Measurements from ENCODE around the gene ANGPTL2.

ANGPTL2 gene

DNA sequence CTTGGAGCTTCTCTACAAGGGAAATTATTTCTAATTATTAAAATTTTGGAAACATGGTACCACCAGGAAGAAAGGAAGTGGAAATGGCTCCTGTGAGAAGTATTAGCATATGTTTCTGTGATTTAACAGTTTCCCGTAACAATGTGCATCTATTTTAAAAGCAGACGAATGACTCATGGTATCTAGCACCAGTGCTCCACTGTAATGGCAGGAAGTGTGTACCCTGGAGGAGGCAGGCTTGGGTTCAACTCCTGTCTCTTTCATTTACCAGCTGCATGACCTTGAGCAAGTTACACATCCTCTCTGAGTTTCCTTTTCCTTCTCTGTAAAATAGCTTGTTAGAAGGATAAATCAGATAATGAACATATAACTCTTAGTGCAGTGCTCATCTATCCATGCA is 41.0 kb upstream of the ANGPTL2 start:
- FAIRE-seq, result peak; percentile 38

DNA sequence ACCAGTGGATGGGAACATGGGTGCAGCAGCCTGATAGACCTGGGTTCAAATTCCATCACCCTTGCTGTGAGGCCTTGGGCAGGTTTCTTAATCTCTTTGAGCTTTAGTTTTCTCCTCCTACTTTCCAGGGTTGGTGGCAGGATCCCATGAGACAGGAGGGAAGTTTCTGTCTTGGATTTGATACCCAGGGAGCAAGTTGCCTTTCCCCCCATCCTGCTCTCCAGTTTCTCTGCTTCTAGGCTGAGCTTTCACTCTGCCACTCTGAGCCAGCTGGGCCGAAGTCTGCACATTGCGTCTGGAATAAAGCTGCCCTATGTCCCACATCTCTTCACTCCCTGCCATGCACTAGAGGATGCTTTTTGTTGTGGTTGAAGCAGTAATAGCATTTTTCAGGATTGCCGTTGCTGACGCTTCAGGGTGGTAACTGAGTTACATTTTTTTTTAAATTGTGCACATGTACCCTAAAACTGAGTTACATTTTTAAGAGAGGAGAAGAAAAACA is 40.5 kb upstream of the ANGPTL2 start:
- FAIRE-seq (no peak), DNase-seq (ENCODE audit: insufficient read length) (no peak)
- TF ChIP-seq TAF1 (IDR thresholded peaks at IDR 0.05; ENCODE audit: borderline replicate concordance, low read depth, low read length) (no peak), POLR2A (IDR thresholded peaks at IDR 0.05; ENCODE audit: low read depth, low read length) (no peak), POLR2AphosphoS5 (IDR thresholded peaks at IDR 0.05; ENCODE audit: low read depth, low read length) (no peak)

More for the DNA sequence above, 41.0 kb upstream of the ANGPTL2 start:
- TF ChIP-seq TAF1 (IDR thresholded peaks at IDR 0.05; ENCODE audit: borderline replicate concordance, low read depth, low read length) (no peak), POLR2A (IDR thresholded peaks at IDR 0.05; ENCODE audit: low read depth, low read length) (no peak), POLR2AphosphoS5 (IDR thresholded peaks at IDR 0.05; ENCODE audit: low read depth, low read length) (no peak)
- no peak for DNase-seq (ENCODE audit: insufficient read length)

DNA sequence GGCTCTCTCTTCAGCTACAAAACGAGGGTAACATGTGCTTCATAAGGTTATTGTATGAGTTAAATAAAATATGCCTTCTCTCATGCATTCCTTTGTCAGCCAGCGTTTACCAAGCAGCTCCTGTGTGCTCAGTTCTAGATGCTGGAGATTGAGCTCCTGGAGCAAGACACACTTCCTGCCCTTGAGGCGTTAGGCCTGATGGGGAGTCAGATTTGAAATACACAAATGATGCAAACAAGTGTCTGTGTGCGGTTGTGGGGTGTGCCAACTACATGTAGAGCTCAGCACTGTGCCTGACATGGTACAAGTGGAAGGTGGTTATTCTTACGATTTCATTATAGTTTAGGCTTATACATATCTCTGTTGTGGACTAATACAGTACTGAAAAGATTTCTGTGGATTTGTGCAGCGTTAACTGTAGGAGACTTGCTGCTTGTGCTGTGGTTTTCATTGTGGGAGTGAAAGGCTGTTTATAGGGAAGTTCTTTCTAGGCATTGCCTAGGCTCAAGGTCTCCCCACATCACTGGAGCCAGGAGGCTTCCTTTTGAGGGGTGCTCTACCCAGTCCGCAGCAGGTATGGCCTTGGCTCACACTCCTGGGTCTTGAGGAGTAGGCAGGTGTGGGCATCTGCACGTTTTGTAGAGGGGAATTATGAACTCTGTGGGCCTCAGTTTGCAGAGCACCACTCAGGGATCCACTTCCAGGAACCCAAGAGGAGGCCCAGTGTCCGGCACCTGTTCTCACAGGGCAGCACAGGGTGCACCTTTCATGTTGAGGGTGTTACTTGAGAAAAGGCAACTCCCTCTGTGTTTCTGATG is 39.8 kb upstream of the ANGPTL2 start:
- no peak for FAIRE-seq

DNA sequence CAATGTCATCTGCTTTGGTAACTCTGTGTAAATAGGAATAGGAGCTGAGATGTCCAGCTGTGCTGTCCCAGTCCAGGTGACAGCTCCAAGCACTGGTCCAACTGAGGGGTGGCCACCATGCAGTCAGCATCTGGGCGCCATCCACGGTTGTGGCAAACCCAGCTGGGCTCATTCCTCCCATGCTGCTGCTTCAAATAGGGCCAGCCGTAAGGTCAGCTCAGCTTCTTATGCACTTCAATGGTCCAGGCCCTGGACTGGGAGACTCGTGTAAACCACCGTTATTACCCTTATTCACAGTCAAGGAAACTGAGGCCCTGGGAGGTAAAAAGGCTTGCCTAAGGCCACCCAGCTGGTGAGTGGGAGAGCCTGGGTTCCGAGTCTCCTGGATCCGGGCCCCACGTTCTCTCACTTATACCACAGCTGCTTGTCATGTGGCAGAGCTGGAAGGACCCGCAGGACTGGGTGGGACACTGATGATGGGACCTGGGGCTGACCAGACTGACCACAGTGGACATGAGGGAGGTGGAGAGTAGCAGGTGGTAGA is 38.7 kb upstream of the ANGPTL2 start:
- no peak for TF ChIP-seq TAF1 (IDR thresholded peaks at IDR 0.05; ENCODE audit: borderline replicate concordance, low read depth, low read length)
- TF ChIP-seq POLR2AphosphoS5 (IDR thresholded peaks at IDR 0.05; ENCODE audit: low read depth, low read length), result no peak
- TF ChIP-seq POLR2A (IDR thresholded peaks at IDR 0.05; ENCODE audit: low read depth, low read length), result no peak
- no peak for FAIRE-seq
- no peak for DNase-seq (ENCODE audit: insufficient read length)

More for the DNA sequence above, 39.8 kb upstream of the ANGPTL2 start:
- TF ChIP-seq POLR2A (IDR thresholded peaks at IDR 0.05; ENCODE audit: low read depth, low read length) (no peak), POLR2AphosphoS5 (IDR thresholded peaks at IDR 0.05; ENCODE audit: low read depth, low read length) (no peak), TAF1 (IDR thresholded peaks at IDR 0.05; ENCODE audit: borderline replicate concordance, low read depth, low read length) (no peak)
- no peak for DNase-seq (ENCODE audit: insufficient read length)

DNA sequence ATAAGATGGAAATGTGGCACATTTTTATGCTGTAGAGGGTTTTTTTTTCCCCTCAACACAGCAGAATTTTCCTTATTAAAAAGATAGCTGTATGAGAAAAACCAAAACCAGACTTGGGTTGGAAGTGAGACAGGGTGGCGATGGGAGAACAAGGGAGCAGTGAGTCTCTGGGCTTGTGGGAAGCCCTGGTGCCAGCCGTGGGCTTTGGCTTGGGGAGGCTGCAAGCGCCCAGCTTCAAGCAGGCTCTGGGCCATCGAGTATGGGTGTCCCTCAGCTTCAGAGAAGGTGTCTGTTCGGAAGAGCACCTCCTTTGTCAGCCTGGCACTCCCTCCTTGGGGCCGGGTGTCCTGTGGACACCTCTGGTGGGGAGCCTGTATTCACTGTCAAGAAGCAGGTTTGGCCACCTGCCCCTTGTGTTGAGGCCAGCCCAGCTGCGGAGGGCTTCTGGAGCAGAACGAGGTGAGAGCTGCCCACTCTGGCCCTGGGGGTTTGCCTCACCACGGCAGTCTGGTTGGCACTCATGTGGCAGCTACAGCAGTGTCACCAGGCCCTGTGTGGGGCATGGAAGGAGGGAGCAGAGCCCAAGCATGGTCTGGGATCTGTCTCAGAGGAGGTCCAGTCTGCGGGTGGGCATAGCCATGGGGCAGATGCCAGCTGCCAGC is 37.6 kb upstream of the ANGPTL2 start:
- TF ChIP-seq POLR2A (IDR thresholded peaks at IDR 0.05; ENCODE audit: low read depth, low read length) (no peak), TAF1 (IDR thresholded peaks at IDR 0.05; ENCODE audit: borderline replicate concordance, low read depth, low read length) (no peak), POLR2AphosphoS5 (IDR thresholded peaks at IDR 0.05; ENCODE audit: low read depth, low read length) (no peak)
- no peak for DNase-seq (ENCODE audit: insufficient read length)
- FAIRE-seq, result no peak

GRCh38 chr9:127159325-127159801 is 36.9 kb upstream of the ANGPTL2 start:
- DNase-seq (ENCODE audit: insufficient read length), result no peak
- TF ChIP-seq TAF1 (IDR thresholded peaks at IDR 0.05; ENCODE audit: borderline replicate concordance, low read depth, low read length) (no peak), POLR2AphosphoS5 (IDR thresholded peaks at IDR 0.05; ENCODE audit: low read depth, low read length) (no peak), POLR2A (IDR thresholded peaks at IDR 0.05; ENCODE audit: low read depth, low read length) (no peak)

DNA sequence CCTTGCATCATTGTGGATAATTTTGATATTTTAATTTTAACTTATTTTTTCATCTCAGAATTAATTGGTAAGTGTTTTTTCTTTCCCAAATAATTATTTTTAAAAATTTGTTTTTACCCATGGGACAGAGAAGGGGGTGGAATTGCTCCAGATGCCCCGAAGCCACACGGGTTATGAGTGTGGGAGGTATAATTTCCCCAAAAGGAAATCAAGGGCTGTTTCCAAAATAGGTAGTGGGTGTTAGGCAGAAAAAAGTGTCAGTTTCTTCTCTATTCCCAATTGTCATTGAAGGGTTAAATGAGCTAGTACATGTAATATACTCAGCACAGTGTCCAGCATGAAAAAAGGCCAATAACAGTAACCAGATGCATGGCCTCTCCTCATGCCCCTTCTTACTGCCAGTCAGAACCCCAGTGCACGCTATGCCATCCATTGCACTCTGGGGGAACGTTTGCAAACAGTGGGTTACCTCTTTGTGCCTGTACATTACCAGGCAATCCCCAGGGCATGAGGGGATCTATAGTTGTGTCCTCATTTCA is 36.4 kb upstream of the ANGPTL2 start:
- DNase-seq (ENCODE audit: insufficient read length) (no peak), FAIRE-seq (no peak)
- TF ChIP-seq TAF1 (IDR thresholded peaks at IDR 0.05; ENCODE audit: borderline replicate concordance, low read depth, low read length) (no peak), POLR2A (IDR thresholded peaks at IDR 0.05; ENCODE audit: low read depth, low read length) (no peak), POLR2AphosphoS5 (IDR thresholded peaks at IDR 0.05; ENCODE audit: low read depth, low read length) (no peak)

More at GRCh38 chr9:127159325-127159801, 36.9 kb upstream of the ANGPTL2 start:
- no peak for FAIRE-seq

DNA sequence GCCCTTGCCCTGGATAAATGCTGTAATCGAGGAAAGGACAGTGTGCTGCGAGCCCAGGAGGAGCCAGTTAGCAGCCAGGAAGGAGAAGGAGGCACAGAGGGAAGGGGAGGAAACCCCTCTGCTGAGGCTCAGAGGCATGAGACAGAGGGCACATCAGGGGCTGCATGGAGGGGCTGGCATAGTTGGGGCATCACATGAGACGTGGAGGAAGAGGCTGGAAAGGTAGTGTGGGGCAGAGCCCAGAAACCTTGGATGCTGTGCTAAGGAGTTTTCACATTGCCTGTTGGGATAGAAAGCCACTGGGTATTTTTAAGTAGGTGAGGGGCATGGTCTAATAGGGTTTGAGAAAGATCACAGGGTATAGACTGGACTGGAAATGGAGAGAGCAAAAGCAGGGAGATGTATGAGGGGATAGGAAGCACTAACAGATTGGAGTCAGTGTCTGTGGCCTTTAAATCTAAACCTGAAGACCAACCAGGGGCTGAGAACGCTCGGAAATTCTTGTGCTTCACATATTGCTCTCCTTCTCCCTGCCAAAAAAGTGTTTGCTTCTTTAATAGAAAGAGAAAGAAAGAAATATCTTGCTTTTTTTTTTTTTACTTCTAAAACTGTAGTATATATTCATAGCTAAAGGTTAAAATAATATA is 33.0 kb upstream of the ANGPTL2 start:
- TF ChIP-seq TAF1 (IDR thresholded peaks at IDR 0.05; ENCODE audit: borderline replicate concordance, low read depth, low read length) (no peak), POLR2AphosphoS5 (IDR thresholded peaks at IDR 0.05; ENCODE audit: low read depth, low read length) (no peak), POLR2A (IDR thresholded peaks at IDR 0.05; ENCODE audit: low read depth, low read length) (no peak)
- DNase-seq (ENCODE audit: insufficient read length) (no peak), FAIRE-seq (no peak)

DNA sequence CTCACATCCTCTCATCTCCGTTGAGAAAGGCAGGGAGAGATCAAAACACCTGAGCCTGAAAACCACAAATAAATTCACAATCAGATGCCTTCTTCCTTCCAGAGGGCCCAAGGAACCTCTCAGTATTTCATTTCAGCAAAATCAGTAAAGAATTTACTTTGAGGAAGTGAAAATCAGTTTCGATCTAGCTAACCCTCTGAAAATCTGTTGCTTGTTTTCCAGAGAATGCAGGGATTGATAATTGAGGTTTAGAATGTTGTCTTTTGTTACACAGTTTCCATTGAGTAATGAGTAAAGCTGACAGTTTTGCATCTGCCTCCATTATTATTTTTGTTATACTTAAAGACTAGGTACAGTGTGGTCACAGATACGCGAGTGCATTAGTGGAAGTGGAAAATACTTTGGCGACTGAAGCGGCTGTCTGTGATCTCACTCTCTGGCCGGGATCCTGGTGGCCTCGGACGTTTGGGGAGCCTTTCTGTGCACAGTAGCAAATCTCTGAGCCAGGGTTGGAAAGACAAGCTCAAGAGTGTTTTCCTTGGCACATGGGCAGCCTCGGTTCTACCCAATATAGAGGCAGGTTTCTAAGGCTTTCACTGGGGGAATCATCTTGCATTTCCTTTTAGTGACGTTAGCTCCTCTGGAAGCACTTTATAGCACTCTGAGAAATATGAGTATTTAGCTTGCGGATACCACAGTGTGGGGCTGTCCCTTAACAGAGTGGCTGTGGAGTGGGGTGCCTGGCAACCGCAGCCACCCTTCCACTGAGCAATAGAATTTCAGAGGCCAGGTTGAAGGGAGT is 32.2 kb upstream of the ANGPTL2 start:
- DNase-seq (ENCODE audit: insufficient read length) (no peak), FAIRE-seq (peak; percentile 88)
- TF ChIP-seq POLR2A (IDR thresholded peaks at IDR 0.05; ENCODE audit: low read depth, low read length) (no peak), TAF1 (IDR thresholded peaks at IDR 0.05; ENCODE audit: borderline replicate concordance, low read depth, low read length) (no peak), POLR2AphosphoS5 (IDR thresholded peaks at IDR 0.05; ENCODE audit: low read depth, low read length) (no peak)

- no peak for TF ChIP-seq POLR2AphosphoS5 (IDR thresholded peaks at IDR 0.05; ENCODE audit: low read depth, low read length)
- DNase-seq (ENCODE audit: insufficient read length) (no peak), FAIRE-seq (no peak)
Observed at GRCh38 chr9:127154003-127154389, 31.6 kb upstream of the ANGPTL2 start.

Data from GM12892 (cell line).